H9 (cell line): ENCODE measurements around the gene HOOK2. TPM values are rescaled to one million over a fixed set of nuclear protein-coding genes. Genes with fewer than 3 reads are reported as not detected.
"Not testable (repeated sequence)": the region's sequence is repeated elsewhere in the genome, so short reads cannot be mapped to it uniquely, and the experiment has no call there.

Experiments used
- DNase-seq: peaks from one replicate; pipeline ENCODE4 v3.0.0-alpha.2; 2017
- H2AFZ ChIP-seq: one replicate; pipeline ENCODE4 v1.6.1; 2013; ENCODE audit warnings: mild to moderate bottlenecking, low read length, control low read depth, moderate library complexity
- H2AK5ac ChIP-seq: 2 replicates; pipeline ENCODE4 v1.6.1; 2013; ENCODE audit warnings: low read length, control low read depth, mixed read lengths; ENCODE audit not compliant: insufficient read length
- H2BK120ac ChIP-seq: one replicate; pipeline ENCODE4 v1.6.1; 2013; ENCODE audit warnings: low read depth, mild to moderate bottlenecking, low read length, control low read depth, inconsistent platforms; ENCODE audit not compliant: poor library complexity, severe bottlenecking
- H2BK12ac ChIP-seq: 2 replicates; pipeline ENCODE4 v1.6.1; 2013; ENCODE audit warnings: low read length, control low read depth, mixed read lengths, low read depth; ENCODE audit not compliant: insufficient read length
- H2BK15ac ChIP-seq: 2 replicates; pipeline ENCODE4 v1.6.1; 2013; ENCODE audit warnings: low read depth, low read length, control low read depth
- H2BK20ac ChIP-seq: one replicate; pipeline ENCODE4 v1.6.1; 2013; ENCODE audit warnings: low read depth, mild to moderate bottlenecking, low read length, control low read depth, inconsistent platforms; ENCODE audit not compliant: poor library complexity, severe bottlenecking
- H2BK5ac ChIP-seq: 2 replicates; pipeline ENCODE4 v1.6.1; 2013; ENCODE audit warnings: low read length, control low read depth, mixed read lengths; ENCODE audit not compliant: insufficient read length
- H3K14ac ChIP-seq: 2 replicates; pipeline ENCODE4 v1.6.1; 2013; ENCODE audit warnings: low read length, control low read depth; ENCODE audit not compliant: insufficient read depth
- H3K18ac ChIP-seq: 2 replicates; pipeline ENCODE4 v1.6.1; 2013; ENCODE audit warnings: low read depth, mild to moderate bottlenecking, mixed read lengths, low read length, control low read depth; ENCODE audit not compliant: insufficient read length
- H3K23ac ChIP-seq: 2 replicates; pipeline ENCODE4 v1.6.1; 2013; ENCODE audit warnings: low read length, control low read depth, mixed read lengths, low read depth; ENCODE audit not compliant: insufficient read length
- H3K23me2 ChIP-seq: 2 replicates; pipeline ENCODE4 v1.6.1; 2013; ENCODE audit warnings: low read depth, mild to moderate bottlenecking, mixed read lengths, low read length, control low read depth; ENCODE audit not compliant: insufficient read length, poor library complexity, severe bottlenecking
- H3K27ac ChIP-seq: 2 replicates; pipeline ENCODE4 v1.5.1; 2013; ENCODE audit warnings: low read length, control low read depth, mixed read lengths, low read depth; ENCODE audit not compliant: insufficient read length
- H3K27me3 ChIP-seq: 2 replicates; pipeline ENCODE4 v1.6.1; 2013; ENCODE audit warnings: low read length, control low read depth, inconsistent platforms; ENCODE audit not compliant: insufficient read depth
- H3K4ac ChIP-seq: 2 replicates; pipeline ENCODE4 v1.6.1; 2013; ENCODE audit warnings: low read depth, mild to moderate bottlenecking, control low read depth, inconsistent platforms, low read length, moderate library complexity
- H3K4me1 ChIP-seq: 2 replicates; pipeline ENCODE4 v1.6.1; 2013; ENCODE audit warnings: low read length, control low read depth, inconsistent platforms; ENCODE audit not compliant: insufficient read depth
- H3K4me2 ChIP-seq: 2 replicates; pipeline ENCODE4 v1.6.1; 2013; ENCODE audit warnings: low read length, control low read depth, mixed read lengths; ENCODE audit not compliant: insufficient read length, insufficient read depth
- H3K56ac ChIP-seq: 2 replicates; pipeline ENCODE4 v1.6.1; 2013; ENCODE audit warnings: low read depth, mild to moderate bottlenecking, mixed read lengths, low read length, control low read depth; ENCODE audit not compliant: insufficient read length
- H3K79me1 ChIP-seq: 2 replicates; pipeline ENCODE4 v1.6.1; 2013; ENCODE audit warnings: low read depth, mild to moderate bottlenecking, moderate library complexity, low read length, control low read depth, inconsistent platforms; ENCODE audit not compliant: insufficient read depth, poor library complexity, severe bottlenecking
- H3K79me2 ChIP-seq: 2 replicates; pipeline ENCODE4 v1.6.1; 2013; ENCODE audit warnings: low read length, control low read depth, inconsistent platforms; ENCODE audit not compliant: insufficient read depth
- H3K9ac ChIP-seq: 2 replicates; pipeline ENCODE4 v1.6.1; 2013; ENCODE audit warnings: low read length, control low read depth, mixed read lengths; ENCODE audit not compliant: insufficient read length; ENCODE audit errors: extremely low read depth
- H3K9me3 ChIP-seq: one replicate; pipeline ENCODE4 v1.6.1; 2013; ENCODE audit warnings: low read depth, low read length, inconsistent platforms; ENCODE audit not compliant: control insufficient read depth
- H3T11ph ChIP-seq: one replicate; pipeline ENCODE4 v1.6.1; 2013; ENCODE audit warnings: mild to moderate bottlenecking, low read length, control low read depth, inconsistent platforms
- H4K20me1 ChIP-seq: one replicate; pipeline ENCODE4 v1.6.1; 2013; ENCODE audit not compliant: control insufficient read depth, insufficient read length, insufficient read depth
- H4K5ac ChIP-seq: 2 replicates; pipeline ENCODE4 v1.6.1; 2013; ENCODE audit warnings: low read depth, mild to moderate bottlenecking, mixed read lengths, low read length, control low read depth; ENCODE audit not compliant: insufficient read length
- H4K8ac ChIP-seq: replicated peaks from 2 replicates; pipeline ENCODE4 v1.6.1; 2013; ENCODE audit warnings: low read length, control low read depth, mixed read lengths, low read depth; ENCODE audit not compliant: insufficient read length
- H4K91ac ChIP-seq: 2 replicates; pipeline ENCODE4 v1.6.1; 2013; ENCODE audit warnings: low read depth, mild to moderate bottlenecking, moderate library complexity, mixed read lengths, low read length, control low read depth; ENCODE audit not compliant: insufficient read length
- H3K27ac Mint-ChIP-seq, 3 experiments: 2 replicates in 2 of 3; 3 replicates in 1 of 3; pipeline ENCODE4 v1.8.0; 2020 to 2021; ENCODE audit warnings: mixed read lengths in 3 of 3, mild to moderate bottlenecking in 1 of 3, moderate library complexity in 1 of 3
- H3K27me3 Mint-ChIP-seq: 2 replicates; pipeline ENCODE4 v1.8.0; 2021; ENCODE audit warnings: low read depth, mild to moderate bottlenecking, moderate library complexity, mixed read lengths
- H3K36me3 Mint-ChIP-seq, 3 experiments: 2 replicates in 2 of 3; 3 replicates in 1 of 3; pipeline ENCODE4 v1.8.0; 2020 to 2021; ENCODE audit warnings: low read depth in 3 of 3, mixed read lengths in 3 of 3; ENCODE audit not compliant: insufficient read depth in 1 of 3
- H3K4me1 Mint-ChIP-seq, 2 experiments: 2 replicates each; pipeline ENCODE4 v1.8.0; 2020; ENCODE audit warnings: mixed read lengths in 2 of 2
- H3K4me3 Mint-ChIP-seq, 2 experiments: 2 replicates in 1 of 2; 3 replicates in 1 of 2; pipeline ENCODE4 v1.8.0; 2020 to 2021; ENCODE audit warnings: mild to moderate bottlenecking in 2 of 2, mixed read lengths in 2 of 2, moderate library complexity in 1 of 2
- H3K9me3 Mint-ChIP-seq, 2 experiments: 2 replicates in 1 of 2; 3 replicates in 1 of 2; pipeline ENCODE4 v1.8.0; 2020; ENCODE audit warnings: mild to moderate bottlenecking in 2 of 2, mixed read lengths in 2 of 2, moderate library complexity in 1 of 2
- CTCF ChIP-seq: fragments of 200-600 bp; sonication (generic); conservative IDR thresholded peaks from 3 replicates; pipeline ENCODE4 v1.8.0; 2021; ENCODE audit warnings: antibody characterized with exemption, mild to moderate bottlenecking
- WGBS: extraction: QIAGEN DNeasy Blood & Tissue Kit; methylation state at CpG from one replicate; pipeline ENCODE4 v1.1.7; 2013; ENCODE audit warnings: missing lambda C conversion rate, low lambda C conversion rate, mixed read lengths; ENCODE audit not compliant: insufficient read length; ENCODE audit errors: extremely low coverage; 5-methylcytosine and 5-hydroxymethylcytosine counted together
- total RNA-seq: library from RNA; stranded (reverse); gene quantifications from 2 replicates; pipeline ENCODE4 v1.2.1, GENCODE V29; 2021

The HOOK2 gene
- total RNA-seq, 1 experiment from 2014 or later, result 64.7 TPM

DNA sequence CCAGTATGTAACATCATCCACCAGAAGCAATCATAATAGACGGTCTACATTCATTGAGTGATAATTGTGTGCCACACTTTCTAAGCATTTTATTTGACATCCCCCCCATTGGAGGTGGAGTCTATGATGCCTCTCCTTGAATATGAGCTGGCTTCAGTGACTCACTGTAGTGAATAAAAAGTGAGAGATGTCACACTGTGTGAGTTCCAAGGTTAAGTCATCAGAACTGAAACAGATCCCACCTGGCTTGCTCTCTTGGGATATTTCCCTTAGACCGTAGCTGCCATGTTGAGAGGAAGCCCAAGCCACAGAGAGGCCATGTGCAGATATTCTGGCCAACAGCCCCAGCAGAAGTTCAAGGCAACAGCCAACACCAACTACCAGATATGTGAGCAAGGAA lies 46.4 kb upstream of the HOOK2 start:
- no peak overlapping the region for H3T11ph ChIP-seq
- no peak for DNase-seq
- H3K56ac ChIP-seq, result no peak overlapping the region
- no peak overlapping the region for H3K9ac ChIP-seq
- H3K27me3 ChIP-seq, result no peaks in the 10 kb centered on the region
- no peaks in the 10 kb centered on the region for H3K79me2 ChIP-seq
- no peak overlapping the region for H3K14ac ChIP-seq
- no peaks in the 10 kb centered on the region for H3K9me3 ChIP-seq
- H3K4me2 ChIP-seq, result no peak overlapping the region
- no CpG with 5 or more reads among the region's 2 CpGs for WGBS
- H2BK5ac ChIP-seq, result no peak overlapping the region
- no peak overlapping the region for H3K4me3 Mint-ChIP-seq
- H3K79me1 ChIP-seq, result no peaks in the 10 kb centered on the region
- H3K4me1 ChIP-seq, result no peaks in the 10 kb centered on the region
- peaks cover 3% of the 10 kb centered on the region for H3K27me3 Mint-ChIP-seq
- no peak overlapping the region for H2BK12ac ChIP-seq
- H2AK5ac ChIP-seq, result no peak overlapping the region
- H4K20me1 ChIP-seq, result no peaks in the 10 kb centered on the region
- H4K8ac ChIP-seq, result no peak overlapping the region
- no peak overlapping the region for H3K27ac Mint-ChIP-seq
- H3K18ac ChIP-seq, result no peak overlapping the region
- no peak for TF ChIP-seq CTCF
- H4K5ac ChIP-seq, result no peak overlapping the region
- H2AFZ ChIP-seq, result no peak overlapping the region
- no peak overlapping the region for H4K91ac ChIP-seq
- H2BK120ac ChIP-seq, result no peak overlapping the region
- no peak overlapping the region for H2BK15ac ChIP-seq
- H2BK20ac ChIP-seq, result no peak overlapping the region
- H3K4ac ChIP-seq, result no peak overlapping the region
- no peak overlapping the region for H3K27ac ChIP-seq
- H3K23me2 ChIP-seq, result peaks cover 6% of the 10 kb centered on the region
- H3K23ac ChIP-seq, result no peak overlapping the region
- peaks cover 9 to 12% of the 10 kb centered on the region in 2 experiments for H3K4me1 Mint-ChIP-seq
- H3K36me3 Mint-ChIP-seq, result peaks cover 0 to 4% (median 0%) of the 10 kb centered on the region in 3 experiments; a peak in 3 of 7 replicates
- H3K9me3 Mint-ChIP-seq, result no peaks in the 10 kb centered on the region

GRCh38 chr19:12817810-12818209 lies 42.5 kb upstream of the HOOK2 start:
- not testable (repeated sequence) for H3K56ac ChIP-seq, H3K27me3 Mint-ChIP-seq, H4K91ac ChIP-seq, H3K4me3 Mint-ChIP-seq, H3T11ph ChIP-seq, H2BK120ac ChIP-seq, H2AFZ ChIP-seq, H3K14ac ChIP-seq, H3K79me1 ChIP-seq, H3K27ac ChIP-seq, DNase-seq, H3K4me1 Mint-ChIP-seq, H3K23me2 ChIP-seq, H3K23ac ChIP-seq, H4K20me1 ChIP-seq, H3K9me3 ChIP-seq, H2BK15ac ChIP-seq, H2BK5ac ChIP-seq, H3K4me1 ChIP-seq, H4K8ac ChIP-seq, H3K4ac ChIP-seq, H3K9ac ChIP-seq, H2BK20ac ChIP-seq, H3K18ac ChIP-seq, H3K27me3 ChIP-seq, H3K79me2 ChIP-seq, H4K5ac ChIP-seq, H2AK5ac ChIP-seq, H3K9me3 Mint-ChIP-seq, H3K4me2 ChIP-seq, H2BK12ac ChIP-seq
- peaks cover 17 to 28% (median 24%) of the 10 kb centered on the region in 3 experiments; a peak in 6 of 7 replicates for H3K36me3 Mint-ChIP-seq
- no CpG with 5 or more reads among the region's 11 CpGs for WGBS
- peak overlapping the region in 1 of 3 experiments; percentile 57; a peak in 1 of 7 replicates for H3K27ac Mint-ChIP-seq
